HG03432 (cell line): ENCODE data around the gene TMEM192.
"Not testable (repeated sequence)": the region's sequence is repeated elsewhere in the genome, so short reads cannot be mapped to it uniquely, and the experiment has no call there.

Experiments used
- ATAC-seq: cut with Tn5 transposase; IDR thresholded peaks from one replicate; pipeline ENCODE4 v1.9.1; 2021; ENCODE audit warnings: mild to moderate bottlenecking, moderate library complexity; ENCODE audit not compliant: unreplicated experiment

The TMEM192 gene

GRCh38 chr4:165112368-165113121, at the start of gene TMEM192:
Gene TMEM192, minus strand, starts transcription at chr4:165112860. Its CDS starts 87 bp downstream, at chr4:165112773.
- ATAC-seq: peak; percentile 97

GRCh38 chr4:165158762-165159161, 46.1 kb upstream of the TMEM192 start:
- ATAC-seq: no peak

- ATAC-seq: no peak
Observed at GRCh38 chr4:165156906-165157305, 44.2 kb upstream of the TMEM192 start.

GRCh38 chr4:165154482-165154881, 41.8 kb upstream of the TMEM192 start:
- no peak for ATAC-seq

- no peak for ATAC-seq
Observed at GRCh38 chr4:165152527-165152926, 39.9 kb upstream of the TMEM192 start.

GRCh38 chr4:165151734-165152133, 39.1 kb upstream of the TMEM192 start:
- no peak for ATAC-seq

GRCh38 chr4:165150545-165150944, 37.9 kb upstream of the TMEM192 start:
- ATAC-seq: no peak

GRCh38 chr4:165138843-165139242, 26.2 kb upstream of the TMEM192 start:
- ATAC-seq: no peak

- ATAC-seq: no peak
Observed at GRCh38 chr4:165137205-165137604, 24.5 kb upstream of the TMEM192 start.

- ATAC-seq: no peak
Observed at GRCh38 chr4:165136529-165136928, 23.9 kb upstream of the TMEM192 start.

- no peak for ATAC-seq
Observed at GRCh38 chr4:165133150-165133549, 20.5 kb upstream of the TMEM192 start.

GRCh38 chr4:165131247-165131832, 18.7 kb upstream of the TMEM192 start:
- peak; percentile 75 for ATAC-seq

- ATAC-seq: no peak
Observed at GRCh38 chr4:165129924-165130323, 17.3 kb upstream of the TMEM192 start.

- ATAC-seq: not testable (repeated sequence)
Observed at GRCh38 chr4:165125869-165126499, 13.3 kb upstream of the TMEM192 start.

GRCh38 chr4:165124488-165124887, 11.8 kb upstream of the TMEM192 start:
- no peak for ATAC-seq

- peak; percentile 92 for ATAC-seq
Observed at GRCh38 chr4:165118256-165118909, 5.7 kb upstream of the TMEM192 start.

GRCh38 chr4:165115301-165115700, 2.6 kb upstream of the TMEM192 start:
- ATAC-seq: no peak

GRCh38 chr4:165111906-165112367, 723 bp downstream of the TMEM192 start:
- ATAC-seq: no peak

GRCh38 chr4:165106518-165106917, 6.1 kb downstream of the TMEM192 start:
- no peak for ATAC-seq

GRCh38 chr4:165101641-165102040, 11.0 kb downstream of the TMEM192 start:
- ATAC-seq: no peak

- peak; percentile 53 for ATAC-seq
Observed at GRCh38 chr4:165096776-165097175, 15.9 kb downstream of the TMEM192 start.
